ENCODE data around the gene CDIPT.

The CDIPT gene

GRCh38 chr16:29811896-29812665 is 50.9 kb downstream of the CDIPT start, which contains the start of gene PRRT2:
PRRT2 (plus strand) TSS chr16:29812193; CDS start chr16:29813055, 862 bp downstream.
- Histone ChIP-seq H2BK15ac (ENCODE audit: low read depth, poor library complexity, severe bottlenecking) (peak within 1 kb of the TSS; percentile 88), H3K9me3 (ENCODE audit: control insufficient read depth, low read length) (no peaks in the 10 kb centered on the region), H4K8ac (ENCODE audit: low read length) (peak within 1 kb of the TSS; percentile 72), H3K18ac (ENCODE audit: low read depth in 1 of 2, low read length in 2 of 2) (peak within 1 kb of the TSS; percentile 40 to 95), H3K27me3 (ENCODE audit: control insufficient read depth in 1 of 2, insufficient read depth in 1 of 2, low read length in 2 of 2) (no peaks in the 10 kb centered on the region), H2BK5ac (ENCODE audit: low read depth, low read length, poor library complexity, severe bottlenecking) (no peak within 1 kb of the TSS), H3K23ac (ENCODE audit: low read length in 2 of 2) (peak within 1 kb of the TSS in 1 of 2 experiments; percentile 46), H3K4ac (ENCODE audit: low read depth in 1 of 2, low read length in 2 of 2) (peak within 1 kb of the TSS; percentile 50 to 79), H3K36me3 (ENCODE audit: control insufficient read depth in 1 of 2, insufficient read depth in 2 of 2, low read depth in 1 of 2, low read length in 2 of 2) (peaks cover 16 to 33% of the 10 kb centered on the region in 2 experiments), H3K4me1 (ENCODE audit: control insufficient read depth, insufficient read depth, low read depth, low read length) (peaks cover 64% of the 10 kb centered on the region), H3K27ac (ENCODE audit: low read length, poor library complexity, severe bottlenecking) (peak within 1 kb of the TSS; percentile 86), H2BK120ac (ENCODE audit: low read depth, low read length) (peak within 1 kb of the TSS; percentile 35), H2BK12ac (ENCODE audit: low read length in 2 of 2) (peak within 1 kb of the TSS; percentile 79 to 83), H3K14ac (ENCODE audit: low read length in 2 of 2) (peak within 1 kb of the TSS in 1 of 2 experiments; percentile 75), H2AFZ (ENCODE audit: low read depth, low read length) (peak within 1 kb of the TSS; percentile 73), H3K4me2 (ENCODE audit: low read length, poor library complexity, severe bottlenecking) (peak within 1 kb of the TSS; percentile 96), H4K91ac (ENCODE audit: low read length) (peak within 1 kb of the TSS; percentile 76), H3K4me3 (ENCODE audit: insufficient read depth in 1 of 2, low read depth in 1 of 2, low read length in 2 of 2) (peak within 1 kb of the TSS; percentile 59 to 90), H2AK5ac (ENCODE audit: low read length, severe bottlenecking) (peak within 1 kb of the TSS; percentile 50), H3K79me1 (replicated peaks; ENCODE audit: low read length, poor library complexity, severe bottlenecking) (peaks cover 10% of the 10 kb centered on the region), H3K9ac (ENCODE audit: low read length) (peak within 1 kb of the TSS; percentile 87)
- peak; percentile 74 for DNase-seq
- WGBS, result 1% methylated on average over 45 of the region's 69 CpGs

- H4K8ac ChIP-seq (ENCODE audit: low read length), result peak overlapping the region; percentile 72
- peak; percentile 99 for DNase-seq
- WGBS, result 1% methylated on average over 23 of the region's 31 CpGs
- peak overlapping the region in 1 of 2 experiments; percentile 45 for H3K14ac ChIP-seq (ENCODE audit: low read length in 2 of 2)
- H3K4me3 ChIP-seq (ENCODE audit: insufficient read depth in 1 of 2, low read depth in 1 of 2, low read length in 2 of 2), result peak overlapping the region; percentile 59 to 90
- no peak overlapping the region for H2BK5ac ChIP-seq (ENCODE audit: low read depth, low read length, poor library complexity, severe bottlenecking)
- no peaks in the 10 kb centered on the region for H3K27me3 ChIP-seq (ENCODE audit: control insufficient read depth in 1 of 2, insufficient read depth in 1 of 2, low read length in 2 of 2)
- peak overlapping the region; percentile 76 for H4K91ac ChIP-seq (ENCODE audit: low read length)
- peak overlapping the region; percentile 72 for H2AFZ ChIP-seq (ENCODE audit: low read depth, low read length)
- H3K4me2 ChIP-seq (ENCODE audit: low read length, poor library complexity, severe bottlenecking), result peak overlapping the region; percentile 96
- H2AK5ac ChIP-seq (ENCODE audit: low read length, severe bottlenecking), result no peak overlapping the region
- peaks cover 10% of the 10 kb centered on the region for H3K79me1 ChIP-seq (replicated peaks; ENCODE audit: low read length, poor library complexity, severe bottlenecking)
- H3K9ac ChIP-seq (ENCODE audit: low read length), result peak overlapping the region; percentile 87
- H3K4me1 ChIP-seq (ENCODE audit: control insufficient read depth, insufficient read depth, low read depth, low read length), result peaks cover 62% of the 10 kb centered on the region
- peak overlapping the region in 1 of 2 experiments; percentile 11 for H3K23ac ChIP-seq (ENCODE audit: low read length in 2 of 2)
- peak overlapping the region; percentile 2 to 69 for H3K18ac ChIP-seq (ENCODE audit: low read depth in 1 of 2, low read length in 2 of 2)
- peak overlapping the region; percentile 35 for H2BK120ac ChIP-seq (ENCODE audit: low read depth, low read length)
- H3K27ac ChIP-seq (ENCODE audit: low read length, poor library complexity, severe bottlenecking), result peak overlapping the region; percentile 86
- no peaks in the 10 kb centered on the region for H3K9me3 ChIP-seq (ENCODE audit: control insufficient read depth, low read length)
- peak overlapping the region; percentile 17 for H2BK15ac ChIP-seq (ENCODE audit: low read depth, poor library complexity, severe bottlenecking)
- peak overlapping the region; percentile 50 to 75 for H3K4ac ChIP-seq (ENCODE audit: low read depth in 1 of 2, low read length in 2 of 2)
- H2BK12ac ChIP-seq (ENCODE audit: low read length in 2 of 2), result peak overlapping the region; percentile 23 to 78
- H3K36me3 ChIP-seq (ENCODE audit: control insufficient read depth in 1 of 2, insufficient read depth in 2 of 2, low read depth in 1 of 2, low read length in 2 of 2), result peaks cover 16 to 33% of the 10 kb centered on the region in 2 experiments
Observed at GRCh38 chr16:29811170-29811895, 51.7 kb downstream of the CDIPT start.

GRCh38 chr16:29810699-29811169 is 52.3 kb downstream of the CDIPT start:
- WGBS, result 12% methylated on average over 8 of the region's 9 CpGs
- no peak overlapping the region for H3K14ac ChIP-seq (ENCODE audit: low read length in 2 of 2)
- no peak overlapping the region for H2BK12ac ChIP-seq (ENCODE audit: low read length in 2 of 2)
- no peak overlapping the region for H2BK5ac ChIP-seq (ENCODE audit: low read depth, low read length, poor library complexity, severe bottlenecking)
- H2AK5ac ChIP-seq (ENCODE audit: low read length, severe bottlenecking), result no peak overlapping the region
- peak overlapping the region; percentile 56 for H4K91ac ChIP-seq (ENCODE audit: low read length)
- H2BK15ac ChIP-seq (ENCODE audit: low read depth, poor library complexity, severe bottlenecking), result no peak overlapping the region
- H2BK120ac ChIP-seq (ENCODE audit: low read depth, low read length), result peak overlapping the region; percentile 39
- no peak overlapping the region for H2AFZ ChIP-seq (ENCODE audit: low read depth, low read length)
- peaks cover 10% of the 10 kb centered on the region for H3K79me1 ChIP-seq (replicated peaks; ENCODE audit: low read length, poor library complexity, severe bottlenecking)
- H3K23ac ChIP-seq (ENCODE audit: low read length in 2 of 2), result no peak overlapping the region
- DNase-seq, result no peak
- H3K27me3 ChIP-seq (ENCODE audit: control insufficient read depth in 1 of 2, insufficient read depth in 1 of 2, low read length in 2 of 2), result no peaks in the 10 kb centered on the region
- peak overlapping the region; percentile 27 for H3K4me2 ChIP-seq (ENCODE audit: low read length, poor library complexity, severe bottlenecking)
- no peaks in the 10 kb centered on the region for H3K9me3 ChIP-seq (ENCODE audit: control insufficient read depth, low read length)
- H3K4ac ChIP-seq (ENCODE audit: low read depth in 1 of 2, low read length in 2 of 2), result no peak overlapping the region
- peak overlapping the region; percentile 2 for H4K8ac ChIP-seq (ENCODE audit: low read length)
- peak overlapping the region; percentile 87 for H3K9ac ChIP-seq (ENCODE audit: low read length)
- H3K4me1 ChIP-seq (ENCODE audit: control insufficient read depth, insufficient read depth, low read depth, low read length), result peaks cover 62% of the 10 kb centered on the region
- peak overlapping the region in 1 of 2 experiments; percentile 90 for H3K4me3 ChIP-seq (ENCODE audit: insufficient read depth in 1 of 2, low read depth in 1 of 2, low read length in 2 of 2)
- peak overlapping the region; percentile 29 for H3K27ac ChIP-seq (ENCODE audit: low read length, poor library complexity, severe bottlenecking)
- H3K36me3 ChIP-seq (ENCODE audit: control insufficient read depth in 1 of 2, insufficient read depth in 2 of 2, low read depth in 1 of 2, low read length in 2 of 2), result peaks cover 16 to 33% of the 10 kb centered on the region in 2 experiments
- H3K18ac ChIP-seq (ENCODE audit: low read depth in 1 of 2, low read length in 2 of 2), result peak overlapping the region; percentile 41 to 47

Measured in mesenchymal stem cell (in vitro differentiated cells and primary cell).